Neural progenitor cell (in vitro differentiated cells): Measurements from ENCODE around the gene MCRIP1. TPM values are rescaled to one million over a fixed set of nuclear protein-coding genes. Genes with fewer than 3 reads are reported as not detected.
A peak's percentile ranks its signal among the peaks of the same experiment; 100 is the strongest.

Experiments
- DNase-seq: peaks from one replicate; pipeline ENCODE4 v3.0.0-alpha.2; 2016; ENCODE audit warnings: low spot score
- H2AFZ ChIP-seq: fragments of 200-600 bp; sonication (generic); replicated peaks from 2 replicates; pipeline ENCODE4 v1.6.1; 2016; ENCODE audit warnings: antibody characterized with exemption
- H3F3A ChIP-seq: fragments of 200-600 bp; sonication (generic); 2 replicates; pipeline ENCODE4 v1.6.1; 2016; ENCODE audit warnings: antibody characterized with exemption, low read depth
- H3K27ac ChIP-seq: fragments of 200-600 bp; sonication (generic); 2 replicates; pipeline ENCODE4 v1.5.1; 2016; ENCODE audit warnings: mild to moderate bottlenecking
- H3K27me3 ChIP-seq: fragments of 200-600 bp; sonication (generic); 2 replicates; pipeline ENCODE4 v1.6.1; 2016; ENCODE audit warnings: mild to moderate bottlenecking, moderate library complexity
- H3K36me3 ChIP-seq: fragments of 200-600 bp; sonication (generic); 2 replicates; pipeline ENCODE4 v1.5.1; 2016
- H3K4me1 ChIP-seq: fragments of 200-600 bp; sonication (generic); 2 replicates; pipeline ENCODE4 v1.6.1; 2016; ENCODE audit warnings: mixed run types
- H3K4me2 ChIP-seq: fragments of 200-600 bp; sonication (generic); 2 replicates; pipeline ENCODE4 v1.6.1; 2016
- H3K4me3 ChIP-seq: fragments of 200-600 bp; sonication (generic); 2 replicates; pipeline ENCODE4 v1.5.1; 2016
- H3K79me2 ChIP-seq: fragments of 200-600 bp; sonication (generic); 2 replicates; pipeline ENCODE4 v1.6.1; 2016; ENCODE audit warnings: low read depth
- H3K9ac ChIP-seq: fragments of 200-600 bp; sonication (generic); 2 replicates; pipeline ENCODE4 v1.6.1; 2016
- H3K9me3 ChIP-seq: fragments of 200-600 bp; sonication (generic); 2 replicates; pipeline ENCODE4 v1.5.1; 2016; ENCODE audit warnings: low read depth
- H4K20me1 ChIP-seq: fragments of 200-600 bp; sonication (generic); 2 replicates; pipeline ENCODE4 v1.6.1; 2016; ENCODE audit warnings: low read depth
- H3K27ac Mint-ChIP-seq: 3 replicates; pipeline ENCODE4 v1.8.0; 2021; ENCODE audit warnings: mixed read lengths
- H3K27me3 Mint-ChIP-seq: 2 replicates; pipeline ENCODE4 v1.8.0; 2022; ENCODE audit warnings: low read depth, mild to moderate bottlenecking, inconsistent platforms, moderate library complexity, mixed read lengths; ENCODE audit not compliant: insufficient read depth
- H3K36me3 Mint-ChIP-seq: 3 replicates; pipeline ENCODE4 v1.8.0; 2021; ENCODE audit warnings: mixed read lengths
- H3K4me1 Mint-ChIP-seq: 3 replicates; pipeline ENCODE4 v1.8.0; 2021; ENCODE audit warnings: mixed read lengths
- H3K4me3 Mint-ChIP-seq: 3 replicates; pipeline ENCODE4 v1.8.0; 2021; ENCODE audit warnings: mild to moderate bottlenecking, moderate library complexity, mixed read lengths
- H3K9me3 Mint-ChIP-seq: 3 replicates; pipeline ENCODE4 v1.8.0; 2020; ENCODE audit warnings: mixed read lengths
- CTCF ChIP-seq: fragments of 200-600 bp; sonication (generic); IDR thresholded peaks from 2 replicates; pipeline ENCODE4 v1.5.1; 2017; ENCODE audit warnings: antibody characterized with exemption, mild to moderate bottlenecking
- EZH2 ChIP-seq: fragments of 200-600 bp; sonication (generic); IDR thresholded peaks from 2 replicates; pipeline ENCODE4 v1.6.1; 2017; ENCODE audit warnings: antibody characterized with exemption, mild to moderate bottlenecking, moderate library complexity
- EZH2phosphoT487 ChIP-seq: fragments of 200-600 bp; sonication (generic); IDR thresholded peaks from 2 replicates; pipeline ENCODE4 v1.6.1; 2017; ENCODE audit warnings: antibody characterized with exemption
- total RNA-seq: library from RNA; depleted of rRNA; stranded (reverse); fragments of >200 nt; gene quantifications from 2 replicates; pipeline ENCODE4 v1.2.3, GENCODE V29; 2015; ENCODE audit warnings: low replicate concordance

Gene MCRIP1
- total RNA-seq, 1 donor from 2014 or later, result 45.6 TPM

DNA sequence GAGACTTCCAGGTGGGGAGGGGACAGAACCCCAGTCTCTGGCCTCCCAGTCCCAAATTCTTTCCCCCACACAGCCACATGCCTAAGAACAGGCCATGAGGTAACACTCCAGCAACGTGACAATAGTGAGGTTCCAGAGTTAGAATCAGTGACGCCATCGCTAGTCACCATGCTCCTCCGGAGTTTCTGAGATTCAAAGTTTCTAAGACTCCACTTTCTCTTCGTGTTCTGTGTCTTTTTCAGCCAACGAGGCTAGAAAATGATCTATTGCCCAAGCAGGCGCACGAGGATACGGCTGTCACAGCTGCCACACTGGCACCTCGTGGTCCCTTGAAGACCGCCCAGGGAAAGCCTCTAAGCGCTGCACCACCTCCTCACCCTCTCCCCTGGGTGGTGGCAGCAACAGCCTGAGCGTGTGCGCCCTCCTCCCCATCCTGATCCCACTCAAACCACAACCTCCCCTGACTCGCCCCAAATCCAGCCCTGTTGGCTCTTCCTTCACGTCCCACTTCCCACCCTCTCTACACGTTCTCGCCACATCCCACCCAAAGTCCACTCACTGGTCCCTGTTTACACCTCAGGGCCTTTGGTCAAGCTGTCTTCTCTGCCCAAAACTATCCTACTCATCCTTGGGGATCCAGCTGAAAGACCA, 1.0 kb downstream of the MCRIP1 start:
- Histone ChIP-seq H2AFZ (peak overlapping the region; percentile 64), H3F3A (peaks cover 9% of the 10 kb centered on the region), H3K79me2 (peaks cover 59% of the 10 kb centered on the region), H3K27ac (no peak overlapping the region), H3K4me2 (peak overlapping the region; percentile 100), H4K20me1 (peaks cover 13% of the 10 kb centered on the region), H3K27me3 (no peaks in the 10 kb centered on the region), H3K4me3 (peak overlapping the region; percentile 96), H3K9me3 (no peaks in the 10 kb centered on the region), H3K36me3 (no peaks in the 10 kb centered on the region), H3K9ac (peak overlapping the region; percentile 82), H3K4me1 (peaks cover 12% of the 10 kb centered on the region)
- Mint-ChIP-seq H3K4me1 (peaks cover 25% of the 10 kb centered on the region), H3K27me3 (peaks cover 5% of the 10 kb centered on the region), H3K9me3 (no peaks in the 10 kb centered on the region), H3K4me3 (peak overlapping the region; percentile 94), H3K27ac (peak overlapping the region; percentile 86), H3K36me3 (peaks cover 3% of the 10 kb centered on the region)
- DNase-seq, result no peak
- TF ChIP-seq CTCF (no peak), EZH2 (no peak), EZH2phosphoT487 (no peak)

GRCh38 chr17:81831563-81831956, 1.5 kb downstream of the MCRIP1 start:
- H3K79me2 ChIP-seq, result peaks cover 59% of the 10 kb centered on the region
- peaks cover 3% of the 10 kb centered on the region for H3K36me3 Mint-ChIP-seq
- H3K36me3 ChIP-seq, result no peaks in the 10 kb centered on the region
- H3K4me3 Mint-ChIP-seq, result peak overlapping the region; percentile 94
- H3K4me1 ChIP-seq, result peaks cover 12% of the 10 kb centered on the region
- peaks cover 9% of the 10 kb centered on the region for H3F3A ChIP-seq
- no peaks in the 10 kb centered on the region for H3K27me3 ChIP-seq
- no peak overlapping the region for H3K4me3 ChIP-seq
- H3K4me2 ChIP-seq, result peak overlapping the region; percentile 100
- no peak for TF ChIP-seq EZH2
- no peak for TF ChIP-seq EZH2phosphoT487
- no peak for DNase-seq
- no peaks in the 10 kb centered on the region for H3K9me3 ChIP-seq
- no peaks in the 10 kb centered on the region for H3K9me3 Mint-ChIP-seq
- H3K27ac Mint-ChIP-seq, result no peak overlapping the region
- peaks cover 25% of the 10 kb centered on the region for H3K4me1 Mint-ChIP-seq
- H2AFZ ChIP-seq, result no peak overlapping the region
- peaks cover 13% of the 10 kb centered on the region for H4K20me1 ChIP-seq
- no peak overlapping the region for H3K27ac ChIP-seq
- H3K27me3 Mint-ChIP-seq, result peaks cover 5% of the 10 kb centered on the region
- H3K9ac ChIP-seq, result no peak overlapping the region

GRCh38 chr17:81829858-81830257, 3.2 kb downstream of the MCRIP1 start:
- Histone ChIP-seq H3K9me3 (no peaks in the 10 kb centered on the region), H4K20me1 (peaks cover 28% of the 10 kb centered on the region), H3F3A (peaks cover 9% of the 10 kb centered on the region), H3K36me3 (no peaks in the 10 kb centered on the region), H3K4me3 (no peak overlapping the region), H3K27ac (no peak overlapping the region), H3K79me2 (peaks cover 57% of the 10 kb centered on the region), H3K4me1 (peaks cover 12% of the 10 kb centered on the region), H2AFZ (no peak overlapping the region), H3K27me3 (no peaks in the 10 kb centered on the region), H3K4me2 (no peak overlapping the region), H3K9ac (no peak overlapping the region)
- Mint-ChIP-seq H3K4me3 (peak overlapping the region; percentile 53), H3K9me3 (no peaks in the 10 kb centered on the region), H3K27ac (no peak overlapping the region), H3K36me3 (peaks cover 6% of the 10 kb centered on the region), H3K27me3 (peaks cover 3% of the 10 kb centered on the region), H3K4me1 (peaks cover 25% of the 10 kb centered on the region)
- DNase-seq, result no peak
- TF ChIP-seq EZH2 (no peak), EZH2phosphoT487 (no peak), CTCF (no peak)

DNA sequence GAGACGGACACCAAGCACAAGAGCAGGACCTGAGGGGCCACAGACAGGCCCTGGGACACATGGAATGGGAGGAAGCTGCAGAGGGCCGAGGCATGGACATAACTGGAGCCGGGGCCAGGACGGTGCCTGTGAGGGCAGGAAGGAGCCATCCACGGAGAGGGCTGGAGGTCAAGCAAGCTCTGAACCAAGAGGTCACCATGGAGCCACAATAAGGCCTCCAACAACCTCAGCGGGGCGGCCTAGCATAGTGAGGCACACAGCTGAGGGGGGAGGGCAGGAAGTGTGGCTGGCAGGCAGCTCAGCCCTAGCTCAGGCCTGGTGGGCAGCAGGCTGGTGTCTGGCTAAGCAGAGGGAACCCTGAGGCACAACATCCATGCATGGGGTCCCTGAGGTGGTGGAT, 4.4 kb downstream of the MCRIP1 start:
- no peaks in the 10 kb centered on the region for H3K9me3 ChIP-seq
- H3K4me1 Mint-ChIP-seq, result peaks cover 23% of the 10 kb centered on the region
- peaks cover 3% of the 10 kb centered on the region for H3K27me3 Mint-ChIP-seq
- H3K4me1 ChIP-seq, result peaks cover 6% of the 10 kb centered on the region
- H3F3A ChIP-seq, result peaks cover 9% of the 10 kb centered on the region
- TF ChIP-seq EZH2 (no peak), CTCF (no peak), EZH2phosphoT487 (no peak)
- peaks cover 6% of the 10 kb centered on the region for H3K36me3 Mint-ChIP-seq
- no peak overlapping the region for H3K4me2 ChIP-seq
- peaks cover 45% of the 10 kb centered on the region for H3K79me2 ChIP-seq
- DNase-seq, result no peak
- no peaks in the 10 kb centered on the region for H3K36me3 ChIP-seq
- no peaks in the 10 kb centered on the region for H3K27me3 ChIP-seq
- H3K4me3 ChIP-seq, result no peak overlapping the region
- H3K9ac ChIP-seq, result no peak overlapping the region
- H3K27ac Mint-ChIP-seq, result peak overlapping the region; percentile 21
- peaks cover 33% of the 10 kb centered on the region for H4K20me1 ChIP-seq
- peak overlapping the region; percentile 65 for H3K4me3 Mint-ChIP-seq
- no peak overlapping the region for H2AFZ ChIP-seq
- no peak overlapping the region for H3K27ac ChIP-seq
- H3K9me3 Mint-ChIP-seq, result no peaks in the 10 kb centered on the region
